SK-N-DZ (cell line): ENCODE data around the gene ADAT1. TPM values are rescaled to one million over a fixed set of nuclear protein-coding genes. Genes with fewer than 3 reads are reported as not detected.

Experiments
- DNase-seq: peaks from one replicate; pipeline ENCODE4 v3.0.0-alpha.2; 2015; ENCODE audit warnings: low spot score
- polyA plus RNA-seq, 2 experiments: library from polyadenylated mRNA; depleted of rRNA; stranded (reverse); fragments of >200 nt; gene quantifications; 2 replicates each; pipeline ENCODE4 v1.2.3, GENCODE V29; 2014

Gene ADAT1
- polyA plus RNA-seq (2014; cell fraction: cytosol; rRNA removed) = 76.0 and 83.0 TPM in 2 replicates
- polyA plus RNA-seq (2014; cell fraction: nucleus; rRNA removed) = 43.9 and 55.5 TPM in 2 replicates

DNA sequence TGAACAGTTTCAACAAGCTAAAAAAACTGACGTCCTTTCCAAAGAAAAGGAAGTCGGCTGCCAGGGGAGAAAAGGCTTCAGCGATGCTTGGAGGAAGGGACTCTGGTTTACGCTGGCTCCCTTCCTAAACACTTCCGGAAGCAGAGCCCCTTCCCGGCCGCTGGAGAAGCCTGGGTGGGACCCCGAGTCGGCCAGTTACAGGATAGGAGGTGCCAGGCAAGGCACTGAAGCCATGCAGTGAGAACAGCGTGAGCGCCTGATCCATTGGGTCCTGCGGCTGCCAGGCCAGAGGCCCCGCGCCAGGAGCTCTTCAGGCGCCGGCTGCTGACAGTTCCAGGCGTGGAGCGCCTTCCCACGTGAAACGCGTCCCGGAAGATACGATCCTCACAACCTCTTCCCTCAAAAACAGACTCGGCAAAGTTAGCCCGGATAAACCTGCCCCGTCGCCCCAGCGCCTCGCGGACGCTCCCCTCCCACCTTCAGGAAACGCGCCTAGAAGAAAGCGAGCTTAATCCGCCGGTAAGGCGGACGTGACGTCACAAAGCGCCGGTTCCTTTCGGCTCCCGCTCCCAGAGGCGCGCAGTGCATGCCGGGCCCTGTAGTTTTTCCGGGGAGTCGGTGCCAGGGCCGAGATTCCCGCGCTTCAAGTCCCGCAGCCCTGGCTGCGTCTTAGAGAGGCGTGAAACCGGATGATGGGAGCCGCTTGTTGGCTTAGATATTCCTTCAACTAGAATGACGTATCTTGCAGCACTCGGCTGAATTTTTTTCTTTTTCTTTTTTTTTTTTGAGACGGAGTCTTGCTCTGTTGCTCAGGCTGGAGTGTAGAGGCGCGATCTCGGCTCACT, at the start of gene ADAT1:
ADAT1 (minus strand) TSS at position 521 of the 845 bp plus-strand sequence. CDS start 2,482 bp downstream, outside the sequence.
- DNase-seq = peak; percentile 98

DNA sequence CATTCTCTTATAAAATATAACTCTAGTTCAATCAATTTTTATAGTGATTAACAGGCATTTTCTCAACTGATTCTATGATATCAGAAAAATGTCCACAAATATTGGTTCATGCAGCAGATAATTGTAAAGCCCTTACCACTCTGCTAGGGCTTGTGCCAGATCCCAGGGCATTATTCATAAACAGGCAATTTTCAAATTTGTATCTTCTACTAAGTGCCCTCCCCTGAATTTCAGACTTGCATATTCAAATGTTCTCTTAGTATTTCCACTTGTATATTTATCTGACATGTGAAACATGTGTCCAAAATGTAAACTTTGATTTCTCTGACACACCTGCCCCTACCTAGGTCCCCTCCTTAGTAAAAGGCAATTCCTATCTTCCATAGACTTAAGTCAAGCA, 44.4 kb upstream of the ADAT1 start:
- DNase-seq = no peak

- no peak for DNase-seq
Measured at GRCh38 chr16:75660726-75661302, 37.7 kb upstream of the ADAT1 start.

GRCh38 chr16:75660321-75660720, 37.2 kb upstream of the ADAT1 start:
- DNase-seq = no peak

GRCh38 chr16:75658175-75658574, 35.1 kb upstream of the ADAT1 start:
- no peak for DNase-seq

DNA sequence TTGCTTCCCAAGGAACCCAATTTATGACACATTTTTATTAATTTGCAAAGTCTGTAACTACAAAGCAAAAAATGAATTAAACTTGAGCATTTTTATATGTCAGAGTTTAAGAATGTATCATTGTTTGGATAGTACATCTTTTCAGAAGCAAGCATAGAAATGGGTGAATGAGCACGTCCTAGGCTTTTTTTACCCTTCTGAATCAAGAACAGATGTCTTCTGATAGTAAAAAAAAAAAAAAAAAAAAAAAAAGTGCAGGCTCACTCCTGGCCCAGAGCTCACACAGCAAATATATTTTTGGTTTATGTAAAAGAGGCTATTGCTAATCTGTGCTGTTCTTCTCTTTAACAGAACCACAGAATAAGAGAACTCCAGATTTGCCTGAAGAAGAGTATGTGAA, 30.8 kb upstream of the ADAT1 start:
- DNase-seq = no peak

GRCh38 chr16:75648265-75649076, 25.4 kb upstream of the ADAT1 start:
- DNase-seq = peak; percentile 80

DNA sequence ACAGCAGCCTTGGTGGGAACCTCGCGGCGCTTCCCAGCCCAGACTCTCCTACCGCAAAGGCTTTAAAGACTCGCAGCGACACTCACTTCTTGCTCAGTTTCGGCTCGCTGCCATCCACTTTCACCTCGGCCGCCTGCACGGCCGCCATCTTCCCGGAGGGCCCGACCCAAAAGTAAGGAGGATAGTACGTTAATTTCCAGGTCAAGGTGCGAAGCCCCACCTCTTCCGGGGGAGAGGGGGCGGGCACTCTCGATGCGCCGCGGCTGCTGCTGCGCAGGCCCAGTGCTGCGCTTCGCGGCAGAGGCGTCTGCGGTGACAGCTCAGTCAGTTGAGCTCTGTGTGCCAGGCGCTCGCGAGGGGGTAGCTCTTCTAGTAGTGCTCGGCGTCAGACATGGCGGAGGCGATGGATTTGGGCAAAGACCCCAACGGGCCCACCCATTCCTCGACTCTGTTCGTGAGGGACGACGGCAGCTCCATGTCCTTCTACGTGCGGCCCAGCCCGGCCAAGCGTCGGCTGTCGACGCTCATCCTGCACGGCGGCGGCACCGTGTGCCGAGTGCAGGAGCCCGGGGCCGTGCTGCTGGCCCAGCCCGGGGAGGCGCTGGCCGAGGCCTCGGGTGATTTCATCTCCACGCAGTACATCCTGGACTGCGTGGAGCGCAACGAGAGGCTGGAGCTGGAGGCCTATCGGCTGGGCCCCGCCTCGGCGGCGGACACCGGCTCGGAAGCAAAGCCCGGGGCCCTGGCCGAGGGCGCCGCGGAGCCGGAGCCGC, 24.6 kb upstream of the ADAT1 start, which contains the start of the genes KARS1 and TERF2IP:
KARS1 (minus strand) TSS at position 174 of the 773 bp plus-strand sequence; CDS start at position 148, 26 bp downstream.
TERF2IP (plus strand) TSS at position 282 of the 773 bp plus-strand sequence; CDS start at position 392, 110 bp downstream.
- peak; percentile 94 for DNase-seq

DNA sequence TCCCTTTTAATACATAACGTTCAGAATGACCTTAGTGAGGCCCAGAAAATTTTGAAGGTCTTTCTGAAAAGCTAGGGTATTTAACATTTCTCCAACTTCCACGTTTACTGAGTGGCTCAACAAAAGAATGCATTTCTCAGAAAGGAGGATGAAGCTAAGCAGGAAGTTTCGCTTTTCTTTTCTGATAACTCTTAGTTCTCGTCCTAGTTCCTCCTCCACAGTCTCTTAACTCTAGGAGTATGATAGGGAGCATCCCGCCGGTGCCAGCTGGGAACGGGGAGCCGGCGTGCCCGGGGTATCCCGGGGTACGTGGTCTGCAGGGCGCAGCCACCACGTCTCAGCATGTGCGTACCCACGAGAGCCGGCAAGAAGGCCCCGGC, 24.0 kb upstream of the ADAT1 start:
- no peak for DNase-seq

- no peak for DNase-seq
Measured at GRCh38 chr16:75644240-75645012, 21.3 kb upstream of the ADAT1 start.

- DNase-seq = no peak
Measured at GRCh38 chr16:75640598-75640997, 17.5 kb upstream of the ADAT1 start.

GRCh38 chr16:75635036-75635435, 12.0 kb upstream of the ADAT1 start:
- no peak for DNase-seq

DNA sequence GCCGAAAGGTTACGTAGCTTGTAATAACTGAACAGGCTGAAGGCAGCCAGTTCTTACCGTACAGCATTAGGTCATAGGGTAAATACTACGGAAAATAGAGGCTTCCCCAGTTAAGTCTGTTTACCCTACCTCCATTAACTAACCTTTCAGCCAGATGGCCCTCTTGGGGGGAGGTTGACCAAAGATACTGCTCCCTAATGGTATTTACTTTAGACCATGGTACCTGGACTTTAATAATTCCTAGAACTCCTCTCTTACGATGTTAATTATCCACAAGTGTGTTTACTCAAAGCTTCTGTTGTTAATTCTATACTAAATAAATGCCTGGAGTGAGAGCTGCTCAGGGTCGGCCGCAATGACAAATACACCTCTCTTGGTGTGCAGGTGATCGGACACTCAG, 9.8 kb upstream of the ADAT1 start:
- DNase-seq = no peak

DNA sequence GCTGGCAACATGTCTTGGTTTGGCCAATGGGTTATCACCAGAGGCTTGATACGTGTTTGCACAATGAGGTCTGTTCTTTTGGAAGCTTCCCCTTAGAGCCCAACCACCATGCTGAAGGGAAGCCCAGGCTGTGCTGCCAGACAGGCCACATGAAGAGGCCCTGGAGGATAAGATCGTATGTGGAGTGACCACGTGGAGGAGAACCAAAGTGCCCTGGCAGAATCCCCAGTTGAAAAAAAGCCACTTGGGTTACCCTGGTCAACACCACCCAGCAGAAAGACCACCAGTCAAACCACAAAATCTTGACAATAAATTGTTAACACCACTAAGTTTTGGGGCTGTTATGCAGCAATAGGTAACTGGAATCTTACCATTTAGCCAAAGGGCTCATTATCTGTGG, 7.0 kb upstream of the ADAT1 start:
- no peak for DNase-seq

DNA sequence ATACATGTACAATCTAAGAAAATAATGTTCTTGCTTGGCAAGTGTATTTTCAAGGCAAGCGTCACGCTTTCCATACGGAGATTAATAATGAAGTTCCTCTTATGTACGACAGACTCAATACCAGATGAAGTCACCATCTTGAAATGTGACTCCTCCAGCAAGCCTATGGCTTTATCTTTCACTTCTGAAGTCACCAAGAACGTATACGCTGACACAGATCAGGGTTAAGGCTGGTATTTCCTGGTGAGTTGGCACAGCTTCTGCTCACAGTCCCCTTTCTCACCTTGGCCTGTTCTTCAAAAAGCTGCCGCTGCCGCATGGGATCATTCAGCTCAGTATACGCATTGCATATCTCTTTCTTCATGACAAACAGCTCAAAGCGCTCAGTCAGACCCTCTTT, 6.1 kb upstream of the ADAT1 start:
- no peak for DNase-seq

DNA sequence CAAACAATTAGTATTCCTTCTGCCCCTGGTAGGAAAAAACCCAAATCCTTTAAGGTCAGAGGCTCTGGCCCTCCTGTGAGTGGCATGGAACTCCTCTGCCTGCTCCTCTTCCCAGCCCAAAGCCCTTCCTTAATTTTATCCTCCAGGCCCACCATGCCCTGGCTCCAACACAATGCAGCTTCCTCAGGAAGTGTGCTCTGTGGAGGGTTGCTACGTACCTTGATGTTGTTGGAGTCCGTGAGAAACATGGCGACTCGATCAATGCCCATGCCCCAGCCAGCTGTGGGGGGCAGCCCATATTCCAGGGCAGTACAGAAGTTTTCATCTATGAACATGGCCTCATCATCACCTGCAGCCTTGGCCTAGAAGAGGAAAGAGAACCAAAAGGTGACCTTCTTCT, 5.3 kb upstream of the ADAT1 start:
- DNase-seq = no peak

GRCh38 chr16:75627851-75628250, 4.8 kb upstream of the ADAT1 start:
- no peak for DNase-seq

DNA sequence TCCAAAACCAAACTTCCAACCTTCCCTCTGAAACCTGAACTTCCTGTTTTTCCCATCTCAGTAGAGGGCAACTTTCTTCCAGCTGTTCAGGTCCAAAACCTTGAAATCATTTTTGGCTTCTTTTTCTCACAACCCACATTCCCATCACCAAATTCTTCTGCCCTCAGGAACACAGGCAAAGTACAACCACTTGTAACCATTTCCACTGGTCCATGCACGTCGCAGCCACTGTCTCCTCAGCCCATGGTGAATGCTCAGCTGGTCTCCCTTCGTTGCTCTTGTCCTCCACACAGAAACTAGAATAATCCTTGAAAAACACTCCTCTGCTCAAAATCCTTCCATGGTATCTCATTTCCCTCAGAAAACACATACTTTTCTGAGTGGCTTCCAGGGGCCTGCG, 3.7 kb upstream of the ADAT1 start:
- DNase-seq = no peak

DNA sequence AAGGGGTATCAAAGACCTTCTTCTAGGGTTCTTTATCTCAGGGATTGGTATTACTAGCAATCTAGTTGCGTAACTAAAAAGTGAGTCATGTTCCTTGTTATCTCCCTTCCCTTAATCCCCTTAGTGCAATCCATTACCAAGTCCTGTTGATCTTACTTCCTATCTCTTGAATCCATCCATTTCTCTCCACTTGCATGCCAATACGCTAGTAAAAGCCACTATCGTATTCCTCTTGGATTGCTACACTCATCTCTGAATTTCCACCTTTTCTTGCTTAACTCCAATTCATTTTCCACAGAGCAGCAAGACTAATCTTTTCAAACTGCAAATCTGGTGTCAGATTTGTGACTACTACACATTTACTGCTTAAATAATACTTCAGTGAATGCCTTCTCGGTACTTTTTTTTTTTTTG, 1.8 kb upstream of the ADAT1 start:
- no peak for DNase-seq

GRCh38 chr16:75621170-75621477, 2.0 kb downstream of the ADAT1 start:
- peak; percentile 34 for DNase-seq
